PFSK-1 (cell line): ENCODE results near the gene TCF12.

Experiments
- FOXP2 ChIP-seq: optimal IDR thresholded peaks from 2 replicates; pipeline ENCODE3; 2011; ENCODE audit warnings: borderline replicate concordance, control low read depth, inconsistent platforms; ENCODE audit not compliant: insufficient read depth; ENCODE audit errors: extremely low read length, extremely low read depth
- POLR2AphosphoS5 ChIP-seq: IDR thresholded peaks from 2 replicates; pipeline ENCODE4 v1.6.1; 2012; ENCODE audit warnings: low read depth, mild to moderate bottlenecking, control low read depth, low read length, moderate library complexity
- SIN3A ChIP-seq: IDR thresholded peaks from 2 replicates; pipeline ENCODE4 v1.6.1; 2012; ENCODE audit warnings: mild to moderate bottlenecking, low read length, moderate library complexity, borderline replicate concordance; ENCODE audit not compliant: insufficient read depth
- TAF1 ChIP-seq: IDR thresholded peaks from 2 replicates; pipeline ENCODE4 v1.6.1; 2012; ENCODE audit warnings: low read length, control low read depth, borderline replicate concordance; ENCODE audit not compliant: insufficient read depth
- TF ChIP-seq, protein P1 (sequence below), 2 experiments: IDR thresholded peaks; 2 replicates each; pipeline versions ENCODE4 v1.6.1 to v1.8.0; 2011 to 2012; ENCODE audit warnings: low read depth in 2 of 2, low read length in 2 of 2, control low read depth in 1 of 2, inconsistent platforms in 1 of 2, mild to moderate bottlenecking in 1 of 2, moderate library complexity in 1 of 2; ENCODE audit not compliant: insufficient read depth in 1 of 2

Gene TCF12

DNA sequence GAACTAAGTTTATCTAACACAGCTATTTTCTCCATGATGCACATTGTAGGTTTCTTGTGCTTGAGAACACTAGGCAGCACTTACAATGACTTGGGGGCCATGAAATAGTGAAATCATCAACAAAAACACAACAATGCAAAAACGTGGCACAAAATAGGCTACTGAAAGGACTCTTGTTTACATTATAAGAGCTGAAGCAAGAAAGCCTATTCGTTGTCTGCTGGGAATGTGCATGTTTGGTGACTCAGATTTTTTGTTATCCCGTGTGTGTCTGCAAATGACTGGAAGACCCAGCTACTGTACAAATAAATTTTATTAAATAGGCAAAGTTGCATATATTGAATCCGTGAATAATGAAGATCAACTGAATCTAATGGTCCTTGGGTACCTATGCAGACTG lies 85.0 kb downstream of the TCF12 start:
- no peak for TF ChIP-seq SIN3A
- no peak for TF ChIP-seq TAF1
- no peak for TF ChIP-seq POLR2AphosphoS5
- TF ChIP-seq, protein P1, sequence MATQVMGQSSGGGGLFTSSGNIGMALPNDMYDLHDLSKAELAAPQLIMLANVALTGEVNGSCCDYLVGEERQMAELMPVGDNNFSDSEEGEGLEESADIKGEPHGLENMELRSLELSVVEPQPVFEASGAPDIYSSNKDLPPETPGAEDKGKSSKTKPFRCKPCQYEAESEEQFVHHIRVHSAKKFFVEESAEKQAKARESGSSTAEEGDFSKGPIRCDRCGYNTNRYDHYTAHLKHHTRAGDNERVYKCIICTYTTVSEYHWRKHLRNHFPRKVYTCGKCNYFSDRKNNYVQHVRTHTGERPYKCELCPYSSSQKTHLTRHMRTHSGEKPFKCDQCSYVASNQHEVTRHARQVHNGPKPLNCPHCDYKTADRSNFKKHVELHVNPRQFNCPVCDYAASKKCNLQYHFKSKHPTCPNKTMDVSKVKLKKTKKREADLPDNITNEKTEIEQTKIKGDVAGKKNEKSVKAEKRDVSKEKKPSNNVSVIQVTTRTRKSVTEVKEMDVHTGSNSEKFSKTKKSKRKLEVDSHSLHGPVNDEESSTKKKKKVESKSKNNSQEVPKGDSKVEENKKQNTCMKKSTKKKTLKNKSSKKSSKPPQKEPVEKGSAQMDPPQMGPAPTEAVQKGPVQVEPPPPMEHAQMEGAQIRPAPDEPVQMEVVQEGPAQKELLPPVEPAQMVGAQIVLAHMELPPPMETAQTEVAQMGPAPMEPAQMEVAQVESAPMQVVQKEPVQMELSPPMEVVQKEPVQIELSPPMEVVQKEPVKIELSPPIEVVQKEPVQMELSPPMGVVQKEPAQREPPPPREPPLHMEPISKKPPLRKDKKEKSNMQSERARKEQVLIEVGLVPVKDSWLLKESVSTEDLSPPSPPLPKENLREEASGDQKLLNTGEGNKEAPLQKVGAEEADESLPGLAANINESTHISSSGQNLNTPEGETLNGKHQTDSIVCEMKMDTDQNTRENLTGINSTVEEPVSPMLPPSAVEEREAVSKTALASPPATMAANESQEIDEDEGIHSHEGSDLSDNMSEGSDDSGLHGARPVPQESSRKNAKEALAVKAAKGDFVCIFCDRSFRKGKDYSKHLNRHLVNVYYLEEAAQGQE (IDR thresholded peaks at IDR 0.05; ENCODE audit: insufficient read depth in 1 of 2, low read depth in 2 of 2, low read length in 2 of 2): no peak
- no peak for TF ChIP-seq FOXP2

DNA sequence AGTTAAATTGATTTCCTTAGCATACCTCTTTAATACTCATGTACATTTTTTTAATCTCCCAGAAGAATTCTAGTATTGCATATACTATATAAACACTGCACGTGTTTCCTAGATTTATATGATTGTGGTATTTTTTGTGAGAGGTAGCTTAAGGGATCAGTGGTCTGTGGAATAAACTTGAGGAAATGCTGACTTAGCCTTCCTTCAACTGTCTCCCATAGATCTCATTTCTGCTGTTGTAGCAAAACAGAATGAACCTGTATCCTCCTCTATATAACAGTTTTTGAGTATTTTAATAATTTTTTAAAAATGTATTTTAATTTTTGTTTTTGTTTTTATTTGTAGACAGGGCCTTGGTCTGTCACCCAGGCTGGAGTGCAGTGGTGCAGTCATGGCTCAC lies 86.8 kb downstream of the TCF12 start:
- TF ChIP-seq FOXP2 (no peak), SIN3A (no peak), TAF1 (no peak), POLR2AphosphoS5 (no peak)
- TF ChIP-seq, protein P1 (IDR thresholded peaks at IDR 0.05; ENCODE audit: insufficient read depth in 1 of 2, low read depth in 2 of 2, low read length in 2 of 2): no peak

DNA sequence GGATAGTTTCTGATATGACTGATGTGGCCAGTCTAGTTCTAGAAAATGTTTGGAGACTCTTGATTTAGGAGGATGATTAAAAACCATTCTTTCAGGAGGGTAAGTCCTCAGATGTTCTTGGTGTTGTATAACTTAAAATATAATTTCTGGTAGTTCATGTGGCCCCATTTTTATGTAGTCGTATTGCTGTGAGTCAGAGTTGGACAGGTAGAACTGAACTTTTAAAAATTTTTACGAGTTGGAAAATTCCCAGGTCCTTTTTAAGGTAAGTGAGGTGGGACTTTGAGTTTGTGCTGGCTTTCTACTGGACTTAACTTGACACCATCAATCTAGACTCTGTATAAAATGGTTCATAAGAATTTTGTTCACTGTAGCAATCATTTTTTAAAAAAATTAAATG lies 92.3 kb downstream of the TCF12 start:
- TF ChIP-seq FOXP2: no peak
- TF ChIP-seq, protein P1 (IDR thresholded peaks at IDR 0.05; ENCODE audit: insufficient read depth in 1 of 2, low read depth in 2 of 2, low read length in 2 of 2): no peak
- no peak for TF ChIP-seq TAF1
- no peak for TF ChIP-seq POLR2AphosphoS5
- no peak for TF ChIP-seq SIN3A

- TF ChIP-seq, protein P1 (IDR thresholded peaks at IDR 0.05; ENCODE audit: insufficient read depth in 1 of 2, low read depth in 2 of 2, low read length in 2 of 2): no peak
- TF ChIP-seq TAF1 (no peak), SIN3A (no peak), FOXP2 (no peak)
Measured at GRCh38 chr15:57012556-57012955, 94.1 kb downstream of the TCF12 start.

DNA sequence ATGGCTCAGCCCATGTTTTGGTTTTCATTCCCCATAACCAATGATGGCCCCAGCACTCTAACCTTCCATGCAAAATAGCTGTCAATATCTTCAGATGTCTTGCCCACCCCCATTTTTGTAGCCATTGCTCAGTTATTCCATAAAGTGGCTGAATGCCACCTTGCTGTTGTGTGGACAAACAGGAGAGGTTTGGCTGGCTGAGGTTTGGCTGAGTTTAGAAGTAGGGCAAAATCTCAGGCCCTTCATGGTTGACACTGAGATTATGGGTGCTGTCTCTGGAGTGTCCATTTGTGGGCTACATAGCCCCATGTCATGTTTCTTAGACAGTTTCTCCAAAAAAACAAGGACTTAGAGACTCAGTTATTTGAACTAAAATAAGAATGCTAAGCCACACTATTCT lies 96.9 kb downstream of the TCF12 start:
- TF ChIP-seq FOXP2 (no peak), POLR2AphosphoS5 (no peak), TAF1 (no peak), SIN3A (no peak)
- TF ChIP-seq, protein P1 (IDR thresholded peaks at IDR 0.05; ENCODE audit: insufficient read depth in 1 of 2, low read depth in 2 of 2, low read length in 2 of 2): no peak
